HG03439 (cell line): Measurements from ENCODE around the gene CARD14.
A peak's percentile ranks its signal among the peaks of the same experiment; 100 is the strongest.
"Not testable (repeated sequence)": the region's sequence is repeated elsewhere in the genome, so short reads cannot be mapped to it uniquely, and the experiment has no call there.

Source experiments
- ATAC-seq: cut with Tn5 transposase; IDR thresholded peaks from one replicate; pipeline ENCODE4 v1.9.1; 2021; ENCODE audit warnings: mild to moderate bottlenecking, moderate library complexity; ENCODE audit not compliant: unreplicated experiment

CARD14 gene

DNA sequence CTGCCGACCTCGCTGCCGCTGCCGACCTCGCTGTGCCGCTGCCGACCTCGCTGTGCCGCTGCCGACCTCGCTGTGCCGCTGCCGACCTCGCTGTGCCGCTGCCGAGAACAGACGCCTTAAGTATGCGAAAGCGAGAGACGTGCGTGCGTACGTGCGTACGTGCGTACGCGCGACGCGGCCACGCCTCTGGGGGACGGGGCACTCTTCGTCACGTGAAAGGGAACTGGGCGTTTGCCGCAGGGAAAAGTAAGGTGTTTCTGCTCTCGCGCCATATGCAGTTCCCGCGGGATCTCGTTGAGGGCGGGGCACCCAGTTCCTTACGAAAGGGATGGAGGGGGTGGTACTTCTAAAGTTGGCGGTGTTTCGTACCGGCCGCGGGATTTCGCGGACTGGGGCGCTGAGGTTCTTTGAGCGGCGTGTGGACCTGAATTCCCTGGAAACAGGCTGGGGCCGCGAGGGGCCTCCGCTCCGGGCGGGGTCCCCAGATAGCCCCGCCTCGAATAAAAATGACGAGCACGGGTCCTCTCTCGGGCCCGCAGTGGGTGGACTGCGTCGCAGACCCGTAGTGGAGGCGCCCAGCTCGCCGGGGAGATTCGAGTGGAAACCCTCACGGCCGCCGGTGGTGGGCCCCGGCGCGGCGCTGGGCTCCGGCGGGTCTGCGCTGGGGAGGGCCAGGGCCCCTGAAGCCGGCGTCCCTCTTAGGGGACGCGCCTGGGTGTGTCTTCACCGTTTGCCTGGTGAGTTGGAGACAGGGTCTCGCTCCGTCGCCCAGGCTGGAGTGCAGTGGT is 22.6 kb upstream of the CARD14 start, which contains the start of gene EIF4A3:
Gene EIF4A3 (minus strand): TSS at position 94 of the 788 bp plus-strand sequence. CDS start 167 bp downstream, outside the sequence.
- peak; percentile 83 for ATAC-seq

DNA sequence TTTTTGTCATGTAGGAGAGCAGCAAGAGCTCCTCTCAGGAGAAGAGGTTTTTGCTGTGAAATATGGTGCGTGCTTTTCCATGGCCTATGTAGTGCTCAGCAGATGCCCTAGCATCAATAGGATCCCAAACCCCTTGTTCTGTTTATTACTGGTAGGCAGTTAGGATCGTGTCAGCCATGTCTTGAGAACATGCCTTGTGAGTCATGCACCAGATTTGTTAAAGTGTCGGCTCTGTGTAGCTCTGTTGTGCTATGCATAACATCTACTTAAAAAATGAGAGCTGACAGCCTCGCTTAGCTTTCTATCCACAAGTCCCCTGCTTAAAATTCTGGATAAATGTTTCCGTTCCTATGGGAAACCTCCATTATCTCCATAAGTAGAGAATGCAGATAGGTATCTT is 18.5 kb upstream of the CARD14 start:
- no peak for ATAC-seq

DNA sequence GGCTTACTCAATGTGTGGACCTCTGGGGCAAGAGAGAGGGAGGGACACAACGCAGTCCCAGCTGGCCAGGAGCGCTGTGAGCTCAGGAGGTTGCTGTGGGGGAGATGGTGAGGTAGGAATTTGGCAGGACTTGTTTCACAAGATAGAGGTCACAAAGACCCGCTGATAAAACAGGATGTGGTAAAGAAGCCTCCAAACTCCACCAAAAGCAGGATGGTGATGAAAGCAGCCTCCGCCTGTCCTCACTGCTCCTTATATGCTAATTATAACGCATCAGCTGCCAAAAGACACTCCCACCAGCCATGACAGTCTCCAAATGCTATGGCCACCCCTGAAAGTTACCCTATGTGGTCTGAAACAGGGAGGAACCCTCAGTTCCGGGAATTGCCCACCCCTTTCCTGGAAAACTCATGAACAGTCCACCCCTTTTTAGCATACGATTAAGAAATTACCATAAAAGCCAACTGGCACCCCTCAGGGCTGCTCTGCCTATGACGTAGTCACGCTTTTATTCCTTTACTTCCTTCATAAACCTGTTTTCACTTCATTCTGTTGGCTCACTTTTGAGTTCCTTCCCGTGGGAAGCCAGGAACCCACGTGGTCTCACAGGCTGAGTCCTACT is 17.6 kb upstream of the CARD14 start:
- no peak for ATAC-seq

DNA sequence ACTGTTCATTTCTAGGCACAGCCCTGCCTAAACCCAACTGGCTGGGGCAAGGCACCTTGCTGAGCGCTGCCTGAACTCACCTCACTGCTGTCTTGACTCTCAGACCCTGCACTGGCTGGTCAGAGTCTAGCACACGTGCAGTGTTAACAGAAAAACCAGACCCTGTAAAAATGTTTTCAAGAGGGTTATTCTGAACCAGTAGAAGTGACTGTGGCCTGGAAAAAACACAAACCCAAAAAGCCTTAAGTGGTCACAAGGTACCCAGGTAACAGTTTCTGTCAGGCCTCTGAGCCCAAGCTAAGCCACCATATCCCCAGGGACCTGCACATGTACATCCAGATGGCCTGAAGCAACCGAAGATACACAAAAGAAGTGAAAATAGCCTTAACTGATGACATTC is 16.8 kb upstream of the CARD14 start:
- ATAC-seq, result no peak

DNA sequence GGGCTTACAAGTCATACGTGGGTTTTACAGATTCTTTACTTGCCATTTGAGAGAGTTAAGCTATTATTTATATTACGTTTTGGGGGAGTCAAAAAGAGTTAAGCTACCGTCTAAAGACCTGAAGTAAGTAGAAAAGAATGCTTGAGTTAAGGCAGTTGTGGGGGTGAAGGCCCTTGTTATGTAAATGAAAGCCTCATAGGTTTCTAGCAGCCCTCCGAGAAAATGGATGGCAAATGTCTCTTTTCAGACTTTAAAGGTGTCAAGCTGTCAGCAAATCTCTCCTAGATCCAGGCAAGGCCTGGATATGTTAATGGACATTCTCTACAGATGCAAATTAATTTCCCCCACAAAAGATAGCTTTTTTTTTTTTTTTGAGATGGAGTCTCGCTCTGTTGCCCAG is 15.7 kb upstream of the CARD14 start:
- ATAC-seq, result no peak

DNA sequence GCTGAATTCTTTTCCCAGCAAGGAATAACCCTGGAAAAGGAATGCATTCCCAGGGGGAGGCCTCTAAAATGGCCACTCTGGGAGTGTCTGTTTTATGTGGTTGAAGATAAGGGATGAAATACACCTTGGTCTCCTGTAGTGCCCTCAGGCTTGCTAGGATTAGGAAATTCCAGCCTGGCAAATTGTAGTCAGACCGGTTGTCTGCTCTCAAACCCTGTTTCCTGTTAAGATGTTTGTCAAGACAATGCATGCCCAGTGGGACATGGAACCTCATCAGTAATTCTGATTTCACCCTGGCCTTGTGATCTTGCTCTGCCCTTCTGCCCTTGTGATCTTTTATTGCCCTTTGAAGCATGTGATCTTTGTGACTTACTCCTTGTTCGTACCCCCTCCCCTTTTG is 14.2 kb upstream of the CARD14 start:
- not testable (repeated sequence) for ATAC-seq

DNA sequence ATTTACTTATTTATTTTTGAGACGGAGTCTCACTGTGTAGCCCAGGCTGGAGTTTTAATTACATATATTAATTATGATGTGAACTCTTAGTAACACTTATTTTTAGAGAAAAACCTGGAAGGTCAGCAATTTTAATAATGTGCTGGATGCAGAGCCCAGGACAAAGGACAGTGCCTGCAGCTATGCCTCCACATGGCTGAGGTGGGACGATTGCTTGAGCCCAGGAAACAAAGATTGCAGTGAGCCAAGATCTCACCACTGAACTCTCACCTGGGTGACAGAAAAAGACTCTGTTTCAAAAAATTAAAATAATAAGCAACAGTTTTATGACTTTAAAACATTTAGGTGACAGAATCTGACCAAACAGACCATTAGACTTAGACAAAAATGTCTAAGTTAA is 11.0 kb upstream of the CARD14 start:
- ATAC-seq, result no peak

DNA sequence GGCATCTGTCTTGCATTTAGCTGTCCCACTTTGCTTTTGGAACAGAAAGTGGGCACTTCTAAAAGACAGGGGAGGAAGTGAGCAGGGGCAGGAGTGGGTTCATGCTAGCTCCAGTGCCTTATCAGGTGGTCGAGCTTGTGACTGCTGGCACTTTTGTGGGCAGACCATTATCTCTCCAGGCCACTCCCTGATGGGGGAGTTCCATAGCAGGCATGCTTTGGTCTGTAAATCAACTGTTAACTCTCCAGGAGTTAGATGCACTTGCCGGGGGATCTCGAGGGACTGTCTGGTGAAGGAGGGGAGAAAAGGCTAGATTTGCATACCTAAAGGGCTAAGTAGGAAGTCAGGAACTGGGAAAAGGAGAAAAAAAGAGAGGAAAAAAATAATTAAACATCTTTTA is 9.3 kb upstream of the CARD14 start:
- no peak for ATAC-seq

DNA sequence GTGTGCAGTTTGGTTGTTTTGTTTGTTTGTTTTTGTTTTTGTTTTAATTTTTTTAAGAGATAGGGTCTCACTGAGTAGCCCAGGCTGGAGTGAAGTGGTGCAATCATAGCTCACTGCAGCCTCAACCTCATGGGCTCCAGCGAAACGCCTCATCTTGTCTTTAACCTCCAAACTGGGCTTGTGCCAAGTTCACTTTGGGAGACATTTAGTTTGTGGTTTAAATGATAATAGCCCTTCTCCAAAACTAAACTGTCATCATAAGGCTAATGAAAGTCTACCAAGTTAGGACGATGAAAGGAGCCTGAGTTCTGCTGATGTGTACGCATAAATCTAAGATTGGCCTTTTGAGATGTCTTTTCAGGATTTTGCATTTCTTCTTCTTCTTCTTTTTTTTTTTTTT is 6.5 kb upstream of the CARD14 start:
- no peak for ATAC-seq

DNA sequence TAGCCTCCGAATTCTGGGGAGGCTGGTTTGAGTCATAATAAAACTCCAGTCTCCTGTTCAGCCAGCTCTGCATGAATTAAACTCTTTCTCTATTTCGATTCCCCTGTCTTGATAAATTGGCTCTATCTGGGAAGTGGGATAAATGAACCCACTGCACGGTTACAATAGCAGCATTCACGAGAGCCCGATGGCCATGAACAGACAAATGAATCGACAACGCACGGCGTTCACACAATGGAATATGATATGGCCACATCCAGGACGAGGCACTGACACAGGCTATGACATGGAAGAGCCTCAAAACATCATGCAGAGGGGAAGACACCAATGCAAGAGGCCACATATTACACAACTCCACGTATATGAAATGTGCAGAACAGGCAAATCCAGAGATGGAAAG is 5.6 kb upstream of the CARD14 start:
- no peak for ATAC-seq

DNA sequence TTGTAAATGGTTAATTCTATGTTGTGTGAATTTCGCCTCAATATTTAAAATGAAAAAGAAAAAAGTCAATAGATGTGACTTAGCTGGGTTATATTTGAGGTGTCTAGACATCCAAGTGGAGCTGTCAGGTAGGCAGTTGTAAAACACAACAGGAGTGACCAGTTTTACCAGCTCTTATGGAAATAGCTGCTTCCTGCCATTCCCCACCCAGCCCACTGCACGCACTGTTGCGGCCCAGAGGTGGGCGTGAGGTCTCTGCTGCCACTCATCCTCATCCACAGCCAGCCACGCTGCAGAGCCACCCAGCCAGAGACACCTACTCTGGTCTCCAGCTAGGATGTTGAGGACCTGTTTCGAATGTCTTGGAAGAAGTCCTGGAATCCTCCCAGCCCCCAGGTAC is 3.4 kb upstream of the CARD14 start:
- ATAC-seq, result no peak

DNA sequence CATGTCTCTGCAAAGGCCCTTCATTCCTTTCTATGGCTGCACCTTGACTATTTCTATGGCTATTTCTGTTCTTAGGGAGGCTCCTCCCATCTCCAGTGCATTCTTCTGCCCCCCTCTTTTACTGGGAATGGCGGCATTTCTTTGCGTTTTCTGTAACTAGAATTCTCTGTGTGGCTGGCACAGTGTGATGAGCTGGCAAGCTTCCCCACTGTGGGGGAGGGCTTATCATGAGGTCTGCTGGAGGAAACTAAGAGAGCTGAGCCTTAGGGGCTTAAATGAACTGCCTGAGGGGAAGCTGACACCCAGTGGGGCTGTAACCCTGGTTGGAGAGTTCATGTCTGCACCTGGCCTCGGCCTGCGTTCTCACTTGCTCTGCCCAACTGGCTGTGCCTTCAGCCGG is 1.5 kb upstream of the CARD14 start:
- ATAC-seq, result no peak

DNA sequence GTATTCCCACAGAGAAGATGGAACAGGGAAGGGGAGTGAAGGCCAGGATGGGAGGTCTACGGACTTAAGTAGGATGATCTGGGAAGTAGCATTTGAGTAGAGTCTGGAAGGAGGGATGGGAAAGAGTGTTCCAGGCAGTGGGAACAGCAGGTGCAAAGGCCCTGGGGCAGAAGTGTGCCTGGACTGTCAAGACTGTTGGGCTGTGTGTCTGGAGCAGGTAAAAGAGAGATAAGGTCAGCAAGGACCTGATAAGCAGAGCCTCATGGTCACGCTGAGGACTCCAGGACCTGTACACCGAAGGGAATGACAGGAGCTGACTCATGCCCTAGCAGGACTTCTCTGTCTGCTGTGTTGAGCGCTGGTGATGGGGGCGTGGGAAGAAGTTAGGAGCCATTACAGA is 723 bp upstream of the CARD14 start:
- no peak for ATAC-seq

DNA sequence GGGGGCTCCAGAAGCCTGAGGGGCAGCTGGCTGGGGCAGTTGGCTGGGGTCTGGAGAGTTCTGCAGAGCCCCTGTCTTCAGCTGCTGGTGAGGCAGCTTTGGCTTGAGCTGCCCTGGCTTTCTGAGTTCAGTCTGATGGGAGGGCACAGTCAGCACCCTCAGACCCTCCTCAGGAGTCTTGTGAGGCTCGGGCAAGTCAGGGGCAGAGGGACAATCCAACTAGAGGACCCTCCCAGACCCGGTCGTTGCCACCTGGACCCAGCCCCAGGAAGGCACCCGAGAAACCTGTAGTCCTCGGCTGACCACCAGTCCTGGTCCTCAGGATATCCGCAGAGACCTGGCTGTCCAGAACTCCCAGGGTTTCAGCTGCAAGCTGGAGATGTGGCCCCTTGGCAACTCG is 1.9 kb downstream of the CARD14 start:
- ATAC-seq, result no peak

DNA sequence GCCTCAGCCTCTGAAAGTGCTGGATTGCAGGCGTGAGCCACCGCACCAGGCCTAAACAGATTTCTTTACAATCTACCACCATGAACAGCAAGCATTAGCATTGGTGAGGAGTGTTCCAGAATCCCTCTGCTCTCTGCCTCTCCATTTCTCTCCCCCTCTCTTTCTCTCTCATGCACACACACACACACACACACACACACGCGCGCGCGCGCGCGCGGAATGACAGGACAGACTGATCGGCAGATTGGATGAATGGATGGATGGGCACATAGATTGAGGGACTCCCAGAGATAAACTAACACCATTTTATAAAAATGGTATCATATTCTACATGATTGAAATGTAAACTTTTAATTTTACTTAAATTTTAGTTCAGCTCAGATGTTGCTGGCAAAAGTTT is 3.3 kb downstream of the CARD14 start:
- ATAC-seq, result no peak

DNA sequence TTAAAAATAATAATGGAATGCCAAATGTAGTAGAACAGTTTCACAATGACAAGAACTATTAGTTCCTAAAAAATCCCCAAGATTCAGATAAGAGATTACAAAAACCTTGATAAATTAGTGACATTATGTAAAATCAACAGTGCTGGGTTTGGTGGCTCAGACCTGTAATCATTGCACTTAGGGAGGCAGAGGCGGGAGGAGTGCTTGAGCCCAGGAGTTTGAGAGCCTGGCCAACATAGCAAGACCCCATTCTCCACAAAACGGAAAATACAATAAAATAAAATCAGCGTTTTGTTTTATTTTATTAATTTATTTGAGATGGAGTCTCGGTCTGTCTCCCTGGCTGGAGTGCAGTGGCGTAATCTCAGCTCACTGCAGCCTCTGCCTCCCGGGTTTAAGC is 4.1 kb downstream of the CARD14 start:
- ATAC-seq, result no peak

DNA sequence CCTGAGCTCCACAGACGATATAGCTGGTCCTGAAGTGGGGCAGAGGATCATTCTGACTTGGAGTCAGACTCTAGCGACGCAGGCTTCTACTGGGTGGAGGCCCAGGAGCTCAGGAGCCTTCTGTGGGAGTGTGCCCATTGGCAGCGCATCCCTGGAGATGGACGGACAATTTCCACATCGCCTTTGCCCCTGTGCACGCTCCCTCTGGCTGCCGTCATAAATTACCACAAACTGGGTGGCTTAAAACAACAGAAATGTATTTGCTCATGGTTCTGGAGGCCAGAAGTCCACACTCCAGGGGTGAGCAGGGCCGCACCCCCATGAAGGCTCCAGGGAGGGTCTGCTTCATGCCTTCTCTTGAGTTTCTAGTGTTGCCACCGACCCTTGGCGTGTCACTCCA is 6.9 kb downstream of the CARD14 start:
- no peak for ATAC-seq

DNA sequence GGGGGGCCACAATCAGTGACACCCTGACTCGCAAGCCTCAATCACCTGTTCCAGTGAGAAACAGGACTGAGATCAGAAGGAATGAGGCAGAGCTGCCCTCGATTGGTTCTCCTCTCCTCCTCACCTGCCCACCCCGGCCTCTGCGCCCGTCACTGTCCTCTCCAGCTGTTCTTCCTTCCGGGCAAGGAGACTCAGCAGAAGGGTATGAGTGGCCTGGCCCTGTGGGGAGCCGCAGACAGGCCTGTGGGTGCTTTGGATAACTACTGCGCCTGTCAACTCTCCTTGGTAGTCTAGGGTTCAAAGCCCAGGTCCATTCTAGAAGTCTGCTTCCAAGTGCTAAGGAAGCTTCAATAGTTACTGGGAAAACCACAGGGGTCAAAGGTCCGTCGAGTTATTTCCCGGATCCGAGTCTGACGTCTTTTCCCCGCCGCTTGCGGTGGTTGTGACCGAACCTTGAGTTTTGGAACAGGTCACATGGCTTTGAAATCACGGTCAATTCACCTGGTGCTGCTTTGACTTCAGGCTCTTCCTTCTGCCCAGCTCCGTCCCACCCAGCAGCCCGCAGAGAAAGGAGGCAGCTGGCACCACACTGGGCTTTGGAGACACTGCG is 8.3 kb downstream of the CARD14 start:
- no peak for ATAC-seq

DNA sequence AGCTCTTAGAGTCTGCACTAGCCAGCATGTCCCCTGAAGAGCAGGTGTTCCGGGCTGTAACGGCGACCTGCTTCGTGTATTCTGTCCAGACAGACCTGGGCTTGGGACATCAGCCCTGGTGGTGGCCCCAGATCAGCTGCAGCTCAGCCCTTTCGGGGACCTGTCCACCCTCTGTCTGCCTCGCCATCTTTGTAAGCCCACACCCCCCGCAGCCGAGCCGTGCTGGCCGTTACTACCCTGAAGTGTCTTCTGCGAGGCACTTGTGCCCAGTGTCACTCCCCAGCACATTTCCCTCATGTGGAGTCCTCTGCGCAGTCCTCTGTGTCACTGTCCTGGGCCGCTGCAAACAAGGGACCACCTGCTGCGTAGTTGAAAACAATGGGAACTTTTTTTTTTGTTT is 10.4 kb downstream of the CARD14 start:
- no peak for ATAC-seq

DNA sequence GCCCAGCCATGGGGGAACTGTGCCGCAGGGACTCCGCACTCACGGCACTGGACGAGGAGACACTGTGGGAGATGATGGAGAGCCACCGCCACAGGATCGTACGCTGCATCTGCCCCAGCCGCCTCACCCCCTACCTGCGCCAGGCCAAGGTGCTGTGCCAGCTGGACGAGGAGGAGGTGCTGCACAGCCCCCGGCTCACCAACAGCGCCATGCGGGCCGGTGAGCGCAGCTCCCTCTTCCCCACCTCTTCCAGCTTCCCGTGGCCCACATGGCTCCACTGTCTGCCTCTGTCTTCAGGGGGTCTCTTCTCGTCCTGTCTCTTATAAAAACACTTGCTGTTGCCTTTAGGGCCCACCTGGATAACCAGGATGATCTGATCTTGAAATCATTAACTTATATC is 11.6 kb downstream of the CARD14 start:
- no peak for ATAC-seq

DNA sequence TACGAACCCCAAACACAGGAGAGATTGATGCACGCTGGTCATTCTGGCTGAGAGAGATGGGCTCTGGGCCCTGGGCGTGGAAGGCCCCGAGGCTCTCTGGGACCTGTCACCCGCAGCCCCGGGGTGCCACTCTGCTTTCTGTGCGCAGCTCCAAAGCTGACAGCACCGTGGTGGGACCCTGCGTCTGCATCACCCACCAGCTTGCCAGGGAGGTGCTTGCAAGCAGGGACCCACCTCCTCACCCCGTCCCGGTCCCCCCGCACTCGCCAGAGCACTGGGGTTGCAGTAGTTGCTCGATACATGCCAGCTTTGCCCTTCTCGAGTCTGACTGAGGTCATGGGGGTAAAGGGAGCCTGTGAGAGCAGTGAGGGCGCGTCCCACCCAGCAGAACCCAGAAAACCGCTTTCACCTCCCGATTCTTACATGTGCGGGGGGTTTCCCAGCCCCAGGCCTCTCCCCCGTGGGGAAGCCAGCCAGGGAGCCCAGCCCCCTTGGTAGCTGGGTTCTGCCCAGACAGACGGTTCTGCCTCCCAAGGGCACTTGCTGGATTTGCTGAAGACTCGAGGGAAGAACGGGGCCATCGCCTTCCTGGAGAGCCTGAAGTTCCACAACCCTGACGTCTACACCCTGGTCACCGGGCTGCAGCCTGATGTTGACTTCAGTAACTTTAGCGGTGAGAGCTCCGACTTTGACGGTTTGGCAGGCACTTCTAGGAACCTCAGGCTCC is 12.5 kb downstream of the CARD14 start:
- no peak for ATAC-seq

DNA sequence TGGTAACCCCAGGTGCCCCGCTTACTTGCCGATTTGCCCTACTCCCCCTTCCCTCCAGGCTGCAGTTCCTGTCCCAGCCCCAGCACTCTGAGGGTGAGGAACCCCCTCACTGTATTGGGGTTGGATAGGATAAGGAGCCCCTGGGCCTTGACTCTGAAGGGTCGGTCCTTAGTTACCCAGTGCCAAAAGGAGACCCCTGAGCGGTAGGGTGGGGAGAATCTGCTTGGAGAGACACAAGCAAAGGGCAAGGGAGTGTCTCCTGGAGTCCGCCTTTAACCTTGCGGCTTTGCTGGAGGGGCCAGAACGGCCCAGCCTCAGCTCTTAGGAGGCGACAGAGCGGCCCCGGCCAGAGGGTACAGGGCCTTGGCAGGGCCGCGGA is 13.0 kb downstream of the CARD14 start:
- no peak for ATAC-seq
